GM12801 (cell line): Measurements from ENCODE around the gene CD22.

Source experiments
- TF ChIP-seq, protein P1 (sequence below): IDR thresholded peaks from one replicate; pipeline ENCODE4 v1.5.1; 2011; ENCODE audit warnings: control low read depth; ENCODE audit not compliant: insufficient read length; ENCODE audit errors: extremely low read depth

The CD22 gene

DNA sequence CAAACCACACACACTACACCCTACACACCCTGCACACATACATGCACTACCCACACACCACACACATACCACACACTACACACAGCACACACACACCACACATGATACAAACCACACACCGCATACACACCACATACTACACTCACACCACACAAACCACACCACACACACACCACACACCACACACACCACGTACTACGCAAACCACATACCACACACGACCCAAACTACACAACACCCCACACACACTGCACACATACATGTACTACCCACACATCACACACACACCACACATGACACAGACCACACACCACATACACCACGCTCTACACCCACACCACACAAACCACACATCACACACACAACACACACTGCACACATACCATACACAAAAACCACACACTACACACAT is 30.4 kb upstream of the CD22 start:
- TF ChIP-seq, protein P1, sequence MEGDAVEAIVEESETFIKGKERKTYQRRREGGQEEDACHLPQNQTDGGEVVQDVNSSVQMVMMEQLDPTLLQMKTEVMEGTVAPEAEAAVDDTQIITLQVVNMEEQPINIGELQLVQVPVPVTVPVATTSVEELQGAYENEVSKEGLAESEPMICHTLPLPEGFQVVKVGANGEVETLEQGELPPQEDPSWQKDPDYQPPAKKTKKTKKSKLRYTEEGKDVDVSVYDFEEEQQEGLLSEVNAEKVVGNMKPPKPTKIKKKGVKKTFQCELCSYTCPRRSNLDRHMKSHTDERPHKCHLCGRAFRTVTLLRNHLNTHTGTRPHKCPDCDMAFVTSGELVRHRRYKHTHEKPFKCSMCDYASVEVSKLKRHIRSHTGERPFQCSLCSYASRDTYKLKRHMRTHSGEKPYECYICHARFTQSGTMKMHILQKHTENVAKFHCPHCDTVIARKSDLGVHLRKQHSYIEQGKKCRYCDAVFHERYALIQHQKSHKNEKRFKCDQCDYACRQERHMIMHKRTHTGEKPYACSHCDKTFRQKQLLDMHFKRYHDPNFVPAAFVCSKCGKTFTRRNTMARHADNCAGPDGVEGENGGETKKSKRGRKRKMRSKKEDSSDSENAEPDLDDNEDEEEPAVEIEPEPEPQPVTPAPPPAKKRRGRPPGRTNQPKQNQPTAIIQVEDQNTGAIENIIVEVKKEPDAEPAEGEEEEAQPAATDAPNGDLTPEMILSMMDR, result no peak

DNA sequence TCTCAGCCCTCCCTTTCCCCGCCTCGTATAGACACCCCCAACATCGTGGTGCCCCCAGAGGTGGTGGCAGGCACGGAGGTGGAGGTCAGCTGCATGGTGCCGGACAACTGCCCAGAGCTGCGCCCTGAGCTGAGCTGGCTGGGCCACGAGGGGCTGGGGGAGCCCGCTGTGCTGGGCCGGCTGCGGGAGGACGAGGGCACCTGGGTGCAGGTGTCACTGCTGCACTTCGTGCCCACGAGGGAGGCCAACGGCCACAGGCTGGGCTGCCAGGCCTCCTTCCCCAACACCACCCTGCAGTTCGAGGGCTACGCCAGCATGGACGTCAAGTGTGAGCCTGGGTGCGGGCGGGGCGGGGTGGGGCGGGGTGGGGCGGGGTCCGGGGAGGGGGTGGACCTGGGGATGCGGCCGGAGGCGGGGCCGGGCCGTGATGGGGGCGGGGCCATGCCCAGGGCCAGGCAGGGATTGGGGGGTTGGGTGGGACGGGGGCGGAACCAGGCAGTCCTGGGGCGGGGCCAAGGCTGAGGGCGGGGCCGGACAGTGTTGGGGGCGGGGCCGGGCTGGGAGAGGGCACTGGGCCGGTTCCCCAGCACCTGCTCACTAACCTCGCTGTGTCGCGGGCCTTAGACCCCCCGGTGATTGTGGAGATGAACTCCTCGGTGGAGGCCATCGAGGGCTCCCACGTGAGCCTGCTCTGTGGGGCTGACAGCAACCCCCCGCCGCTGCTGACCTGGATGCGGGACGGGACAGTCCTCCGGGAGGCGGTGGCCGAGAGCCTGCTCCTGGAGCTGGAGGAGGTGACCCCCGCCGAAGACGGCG is 29.3 kb upstream of the CD22 start:
- TF ChIP-seq, protein P1, result no peak

DNA sequence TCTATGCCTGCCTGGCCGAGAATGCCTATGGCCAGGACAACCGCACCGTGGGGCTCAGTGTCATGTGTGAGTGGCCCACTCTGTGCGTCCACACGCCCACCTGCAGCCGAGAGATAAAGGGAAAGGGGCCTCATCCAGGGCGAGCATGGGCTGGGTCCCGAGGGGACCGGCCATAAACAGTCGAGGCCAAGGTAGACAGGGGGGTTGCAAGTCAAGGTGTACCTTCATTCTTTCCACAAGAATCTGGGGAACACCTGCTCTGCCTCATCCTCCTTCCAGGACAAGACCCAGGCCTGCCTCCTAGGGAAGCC is 28.7 kb upstream of the CD22 start:
- TF ChIP-seq, protein P1, result no peak

DNA sequence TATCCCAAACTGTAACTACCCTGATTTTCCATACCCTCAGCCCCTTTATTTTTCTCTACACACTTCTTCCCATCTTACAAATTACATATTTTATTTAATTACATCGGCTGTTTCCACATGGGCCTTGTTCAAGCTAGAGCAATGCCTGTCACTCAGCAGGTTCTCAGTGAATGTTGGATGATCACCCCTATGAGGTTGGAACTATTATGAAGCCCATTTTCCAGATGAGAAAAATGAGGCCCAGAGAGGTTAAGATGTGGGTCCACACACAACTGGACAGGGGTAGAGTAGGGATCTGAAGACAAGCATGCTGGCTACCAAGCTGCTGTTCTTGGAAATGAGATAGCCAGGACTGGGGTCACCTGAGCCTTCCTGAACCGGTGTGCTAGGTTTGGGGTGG is 27.0 kb upstream of the CD22 start:
- TF ChIP-seq, protein P1, result no peak

DNA sequence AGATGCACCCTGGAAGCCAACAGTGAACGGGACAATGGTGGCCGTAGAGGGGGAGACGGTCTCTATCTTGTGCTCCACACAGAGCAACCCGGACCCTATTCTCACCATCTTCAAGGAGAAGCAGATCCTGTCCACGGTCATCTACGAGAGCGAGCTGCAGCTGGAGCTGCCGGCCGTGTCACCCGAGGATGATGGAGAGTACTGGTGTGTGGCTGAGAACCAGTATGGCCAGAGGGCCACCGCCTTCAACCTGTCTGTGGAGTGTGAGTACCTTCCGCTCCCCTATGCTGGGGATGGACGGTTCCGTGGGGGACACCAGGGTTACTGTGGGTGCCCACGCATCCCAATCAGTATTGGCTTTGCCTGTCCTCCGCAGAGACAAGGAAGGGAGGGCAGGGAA is 26.5 kb upstream of the CD22 start:
- TF ChIP-seq, protein P1, result no peak

DNA sequence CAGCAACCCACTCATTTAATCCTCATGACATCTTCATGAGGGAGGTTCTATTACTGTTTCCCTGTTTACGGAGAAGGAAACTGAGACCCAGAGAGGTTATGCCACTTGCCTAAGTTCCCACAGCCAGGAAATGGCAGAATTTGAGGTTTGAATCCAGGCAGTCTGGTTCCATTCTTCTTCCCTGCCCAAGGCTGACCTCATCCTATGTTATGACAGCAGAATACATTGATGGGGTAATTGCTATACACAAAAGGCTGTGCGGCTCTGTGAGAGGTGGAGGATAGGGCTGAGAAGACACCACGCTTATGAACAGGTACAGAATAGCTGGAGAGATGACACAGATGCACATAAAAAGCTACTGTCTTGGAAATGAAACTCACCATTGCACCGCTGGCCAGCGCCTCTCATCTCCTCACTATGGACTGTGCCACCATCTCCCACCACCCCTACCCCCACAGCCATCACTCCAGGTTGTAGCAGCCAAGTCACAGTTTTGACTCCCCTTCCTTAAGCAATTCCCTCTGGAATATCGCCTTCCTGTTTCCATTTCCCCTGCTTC is 25.6 kb upstream of the CD22 start:
- TF ChIP-seq, protein P1, result no peak

DNA sequence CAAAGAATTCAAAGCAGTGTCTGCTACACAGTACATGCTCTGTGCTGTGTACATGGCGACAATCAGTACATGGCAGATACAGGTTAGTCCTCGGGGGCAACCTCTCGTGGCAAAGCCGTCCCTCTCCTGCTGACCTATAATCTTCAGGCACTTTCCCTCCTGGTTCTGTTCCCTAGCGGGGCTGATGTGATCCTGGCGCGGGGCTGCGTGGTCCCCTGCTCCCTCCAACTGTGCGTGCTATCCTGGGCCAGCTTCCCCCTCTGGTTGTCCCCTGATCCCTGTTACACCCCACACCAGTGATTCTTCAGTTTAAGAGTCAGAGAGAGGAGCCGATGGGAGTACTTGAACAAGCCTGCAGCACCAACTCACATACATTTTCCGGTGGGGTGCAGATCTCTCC is 25.0 kb upstream of the CD22 start:
- TF ChIP-seq, protein P1, result no peak

DNA sequence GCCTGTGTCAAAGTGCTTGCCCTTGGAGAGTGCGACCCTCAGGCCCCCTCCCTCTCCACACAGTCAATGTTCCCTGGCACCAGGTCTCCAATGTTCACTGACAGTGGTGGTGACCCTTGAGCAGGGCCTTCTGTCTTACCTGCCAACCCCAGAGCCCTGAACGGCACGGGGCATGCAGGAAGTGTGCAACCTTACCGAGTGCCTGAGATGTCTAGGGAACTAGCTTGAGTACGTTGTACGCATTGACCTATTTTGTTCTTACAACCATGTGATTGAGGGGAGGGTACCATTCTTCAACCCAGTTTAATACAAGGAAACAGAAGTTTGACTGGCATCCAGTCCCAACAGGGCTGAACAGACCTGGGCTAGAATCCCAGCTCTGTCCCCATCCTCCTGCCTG is 23.8 kb upstream of the CD22 start:
- TF ChIP-seq, protein P1, result no peak
